ENCODE results near the gene BPIFA2.
"Not testable (repeated sequence)": the region's sequence is repeated elsewhere in the genome, so short reads cannot be mapped to it uniquely, and the experiment has no call there.

BPIFA2 gene

DNA sequence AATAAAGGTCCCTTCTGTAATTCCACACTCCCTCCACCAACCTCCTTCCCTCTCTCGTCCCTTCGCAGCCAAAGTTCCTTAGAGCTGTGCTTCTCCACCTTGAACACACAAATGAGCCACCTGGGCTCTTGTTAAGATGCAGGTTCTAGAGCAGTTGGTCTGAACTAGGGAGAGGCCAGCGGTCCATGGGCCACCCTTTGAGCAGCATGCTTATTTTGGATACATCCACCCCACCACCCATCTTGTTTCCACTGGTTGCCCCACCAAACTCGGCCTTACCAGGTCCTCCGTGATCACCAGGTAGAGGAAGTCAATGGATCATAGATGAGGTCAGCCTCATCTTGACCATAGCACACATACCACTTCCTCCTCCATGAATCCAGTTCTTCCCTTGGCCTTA, 7.3 kb upstream of the BPIFA2 start:
- no peak for DNase-seq (ENCODE audit: low read depth in 2 of 2)

DNA sequence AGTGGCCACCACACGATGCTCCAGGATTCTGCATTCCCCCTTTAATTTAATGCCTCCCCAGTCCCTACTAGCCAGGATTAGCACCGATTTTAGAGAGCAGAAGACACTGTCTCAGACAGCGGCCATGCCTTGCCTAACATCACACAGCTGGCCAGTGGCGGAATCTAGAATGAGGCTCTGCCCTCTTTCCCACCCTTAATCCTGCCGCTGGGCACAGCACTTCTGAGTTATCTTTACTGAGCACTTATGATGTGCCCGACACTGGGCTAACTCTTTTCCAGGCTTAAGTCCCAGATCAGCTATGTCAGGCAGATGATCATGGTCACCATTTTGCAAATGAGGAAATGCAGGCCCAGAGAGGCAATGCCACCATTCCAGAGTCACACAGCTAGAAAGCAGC, 5.6 kb upstream of the BPIFA2 start:
- DNase-seq (ENCODE audit: low read depth in 2 of 2): no peak

GRCh38 chr20:33162753-33163152, 5.2 kb upstream of the BPIFA2 start:
- no peak for DNase-seq (ENCODE audit: low read depth in 2 of 2)

- no peak for DNase-seq (ENCODE audit: low read depth in 2 of 2)
Measured at GRCh38 chr20:33163856-33164762, 3.9 kb upstream of the BPIFA2 start.

DNA sequence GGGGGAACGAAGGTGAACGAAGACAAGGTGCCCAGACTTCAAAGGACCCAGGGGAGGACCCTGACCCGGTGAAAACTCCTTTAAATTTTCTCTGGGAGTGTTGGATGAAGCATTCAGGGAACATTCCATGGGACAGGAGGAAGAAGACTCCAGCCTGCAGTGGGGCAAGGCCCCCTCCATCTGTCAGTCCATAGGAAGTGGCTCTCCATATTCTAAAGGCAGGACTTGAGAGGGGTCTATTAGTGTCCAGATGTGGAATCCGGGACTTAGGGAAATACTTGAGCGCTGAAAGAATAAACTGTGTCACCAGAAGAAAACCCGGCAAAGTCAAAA, 3.2 kb upstream of the BPIFA2 start:
- no peak for DNase-seq (ENCODE audit: low read depth in 2 of 2)

GRCh38 chr20:33165416-33166055, 2.4 kb upstream of the BPIFA2 start:
- DNase-seq (ENCODE audit: low read depth in 2 of 2): no peak

GRCh38 chr20:33166533-33167113, 1.3 kb upstream of the BPIFA2 start:
- DNase-seq (ENCODE audit: low read depth in 2 of 2): no peak

DNA sequence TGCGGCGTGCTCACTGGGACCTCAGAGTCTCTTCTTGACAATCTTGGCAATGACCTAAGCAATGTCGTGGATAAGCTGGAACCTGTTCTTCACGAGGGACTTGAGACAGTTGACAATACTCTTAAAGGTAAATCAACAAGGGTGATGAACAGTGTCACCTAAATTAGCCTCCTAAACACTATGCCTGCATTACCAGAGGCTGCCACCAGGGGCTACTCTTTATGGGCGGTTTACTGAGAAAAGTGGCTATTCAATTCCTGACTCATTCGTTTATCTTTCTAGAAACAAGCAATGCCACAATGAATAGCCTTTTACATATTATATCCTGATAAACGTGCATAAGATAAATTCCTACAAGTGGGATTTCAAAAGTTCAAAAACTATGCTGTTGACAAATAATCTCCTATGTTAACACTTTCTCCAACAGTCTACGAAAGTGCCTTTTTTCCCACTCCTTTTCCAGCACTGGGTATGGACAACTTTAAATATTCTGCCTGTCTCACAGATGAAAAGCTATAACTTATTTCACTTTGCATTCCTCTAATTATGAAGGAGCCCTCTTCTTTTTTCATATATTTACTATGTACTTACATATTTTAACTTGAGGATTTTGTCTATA, 1.3 kb downstream of the BPIFA2 start:
- DNase-seq (ENCODE audit: low read depth in 2 of 2): no peak

DNA sequence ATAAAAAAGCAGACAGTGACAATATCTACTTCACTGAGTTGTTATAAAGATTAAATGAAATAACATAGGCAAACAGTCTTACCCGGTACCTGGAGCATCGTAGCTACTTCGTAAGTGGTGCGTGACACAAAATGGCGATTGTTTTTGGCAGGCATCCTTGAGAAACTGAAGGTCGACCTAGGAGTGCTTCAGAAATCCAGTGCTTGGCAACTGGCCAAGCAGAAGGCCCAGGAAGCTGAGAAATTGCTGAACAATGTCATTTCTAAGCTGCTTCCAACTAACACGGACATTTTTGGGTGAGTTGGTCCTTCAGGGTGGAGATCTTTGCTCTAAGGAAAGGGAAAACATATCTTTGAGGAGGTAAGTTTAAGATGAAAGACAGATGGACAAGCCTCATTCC, 4.8 kb downstream of the BPIFA2 start:
- DNase-seq (ENCODE audit: low read depth in 2 of 2): no peak

GRCh38 chr20:33175123-33175522, 7.2 kb downstream of the BPIFA2 start:
- DNase-seq (ENCODE audit: low read depth in 2 of 2): no peak

GRCh38 chr20:33176101-33176500, 8.1 kb downstream of the BPIFA2 start:
- DNase-seq (ENCODE audit: low read depth in 2 of 2): no peak

- no peak for DNase-seq (ENCODE audit: low read depth in 2 of 2)
Measured at GRCh38 chr20:33177866-33178265, 9.9 kb downstream of the BPIFA2 start.

DNA sequence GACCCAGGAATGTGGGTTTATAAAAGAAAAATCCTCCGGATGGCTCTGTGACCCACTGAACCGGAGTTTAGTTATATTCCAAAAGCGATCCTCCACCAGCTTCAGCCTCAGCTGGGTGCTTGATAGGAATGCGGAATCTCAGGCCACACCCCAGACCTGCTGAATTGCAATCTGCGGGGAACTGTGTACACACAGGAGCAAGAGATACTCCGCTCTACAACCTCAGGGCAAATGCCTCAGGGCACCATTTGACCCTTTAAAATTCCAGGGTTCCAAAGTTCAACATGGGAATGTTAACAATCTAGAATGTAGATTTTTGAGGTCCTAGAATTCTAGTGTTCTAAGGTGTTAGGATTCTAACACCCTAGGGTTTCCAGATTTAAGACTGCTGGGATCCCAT, 10.8 kb downstream of the BPIFA2 start:
- no peak for DNase-seq (ENCODE audit: low read depth in 2 of 2)

DNA sequence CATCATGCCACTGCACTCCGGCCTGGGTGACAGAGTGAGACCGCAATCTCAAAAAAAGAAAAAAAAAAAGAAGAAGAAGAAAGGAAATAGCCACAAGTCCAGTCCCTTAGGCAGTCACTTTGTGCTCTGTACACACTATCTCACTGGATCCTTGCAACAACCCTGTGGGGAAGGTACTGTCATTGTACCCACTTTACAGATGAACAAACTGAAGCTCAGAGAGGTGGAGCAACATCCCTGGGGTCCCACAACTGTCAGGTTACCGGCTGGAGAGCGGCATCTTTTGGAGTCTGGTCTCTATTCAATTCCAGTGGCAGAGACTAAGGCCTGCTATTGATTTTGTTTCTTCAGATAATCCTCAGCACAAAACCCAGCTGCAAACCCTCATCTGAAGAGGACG, 12.2 kb downstream of the BPIFA2 start:
- no peak for DNase-seq (ENCODE audit: low read depth in 2 of 2)

- no peak for DNase-seq (ENCODE audit: low read depth in 2 of 2)
Measured at GRCh38 chr20:33181482-33182093, 13.6 kb downstream of the BPIFA2 start.

DNA sequence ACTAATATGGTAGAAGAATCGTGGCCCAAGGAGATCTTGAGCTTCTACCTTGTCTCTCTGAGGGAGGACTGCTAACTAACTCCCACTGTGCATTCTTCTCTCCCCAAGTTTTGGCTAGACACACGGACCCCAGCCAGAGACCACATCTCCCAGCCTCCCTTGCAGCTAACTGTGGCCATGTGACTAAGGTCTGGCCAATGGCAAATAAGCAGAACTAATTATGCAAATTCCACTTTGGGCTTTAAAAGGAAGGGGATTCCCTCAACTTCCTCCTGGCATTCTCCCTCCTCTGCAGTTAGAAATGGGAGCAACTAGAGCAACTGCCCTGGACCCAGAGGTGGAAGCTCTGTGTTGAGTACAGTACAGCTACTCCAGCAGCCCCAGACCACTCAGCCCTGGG, 15.4 kb downstream of the BPIFA2 start:
- no peak for DNase-seq (ENCODE audit: low read depth in 2 of 2)

DNA sequence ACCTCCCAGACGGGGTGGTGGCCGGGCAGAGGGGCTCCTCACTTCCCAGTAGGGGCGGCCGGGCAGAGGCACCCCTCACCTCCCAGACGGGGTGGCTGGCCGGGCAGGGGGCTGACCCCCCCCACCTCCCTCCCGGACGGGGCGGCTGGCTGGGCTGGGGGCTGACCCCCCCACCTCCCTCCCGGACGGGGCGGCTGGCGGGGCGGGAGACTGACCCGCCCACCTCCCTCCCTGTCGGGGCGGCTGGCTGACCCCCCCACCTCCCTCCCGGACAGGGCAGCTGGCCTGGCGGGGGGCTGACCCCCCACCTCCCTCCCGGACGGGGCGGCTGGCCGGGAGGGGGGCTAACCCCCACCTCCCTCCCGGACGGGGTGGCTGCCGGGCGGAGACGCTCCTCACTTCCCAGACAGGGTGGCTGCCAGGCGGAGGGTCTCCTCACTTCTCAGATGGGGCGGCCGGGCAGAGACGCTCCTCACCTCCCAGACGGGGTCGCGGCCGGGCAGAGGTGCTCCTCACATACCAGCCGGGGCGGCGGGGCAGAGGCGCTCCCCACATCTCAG, 17.2 kb downstream of the BPIFA2 start:
- DNase-seq (ENCODE audit: low read depth in 2 of 2): not testable (repeated sequence)

DNA sequence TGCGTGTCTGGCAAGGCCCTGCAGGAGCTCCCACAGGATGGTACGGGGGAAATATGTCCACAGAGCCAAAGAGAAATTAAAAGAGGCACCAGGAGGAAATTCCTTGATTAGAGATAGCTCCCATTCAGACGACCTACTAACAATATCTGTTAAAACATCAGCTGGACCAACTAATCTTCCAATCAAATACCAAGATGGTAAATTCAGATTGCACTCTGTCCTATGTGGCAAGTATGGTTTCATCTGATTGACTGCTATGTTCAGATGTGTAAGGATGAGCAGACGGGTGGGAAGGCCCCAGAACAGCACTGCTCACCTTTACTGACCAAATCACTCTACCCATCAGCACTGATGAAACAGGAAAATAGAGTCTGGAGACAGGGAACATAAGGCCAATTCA, 19.5 kb downstream of the BPIFA2 start:
- no peak for DNase-seq (ENCODE audit: low read depth in 2 of 2)

- no peak for DNase-seq (ENCODE audit: low read depth in 2 of 2)
Measured at GRCh38 chr20:33188421-33188820, 20.5 kb downstream of the BPIFA2 start.

- no peak for DNase-seq (ENCODE audit: low read depth in 2 of 2)
Measured at GRCh38 chr20:33191484-33191883, 23.5 kb downstream of the BPIFA2 start.

DNA sequence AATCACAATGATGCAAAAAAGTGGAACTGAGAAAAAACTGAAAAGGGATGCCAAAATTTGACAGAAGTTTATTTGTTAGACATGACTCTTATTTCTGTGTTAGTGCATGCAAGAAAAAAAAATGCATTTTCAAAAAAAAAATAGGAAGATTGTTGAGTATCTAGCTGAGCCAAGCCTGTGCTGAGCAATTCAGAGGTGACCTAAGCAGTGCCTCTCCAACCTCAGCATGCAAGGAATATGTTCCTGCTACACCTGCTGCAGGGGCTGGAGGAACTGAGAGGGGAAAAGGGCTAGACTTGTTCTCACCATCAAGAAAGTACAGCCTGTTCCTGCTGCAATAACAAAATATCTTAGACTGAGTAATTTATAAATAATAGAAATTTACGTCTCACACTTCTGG, 24.0 kb downstream of the BPIFA2 start:
- DNase-seq (ENCODE audit: low read depth in 2 of 2): no peak
